B cell (primary cell): Measurements from ENCODE around the gene GPA33.

ENCODE experiments used
- CTCF ChIP-seq: fragments of 200-600 bp; IDR thresholded peaks from one replicate; pipeline ENCODE4 v1.8.0; 2022; ENCODE audit warnings: antibody characterized with exemption, mild to moderate bottlenecking
- EZH2 ChIP-seq: IDR thresholded peaks from 2 replicates; pipeline ENCODE4 v1.6.1; 2012; ENCODE audit warnings: borderline replicate concordance, low read depth, mild to moderate bottlenecking, moderate library complexity, low read length; ENCODE audit not compliant: insufficient read depth, poor library complexity, severe bottlenecking

GRCh38 chr1:167127236-167127635 is 37.1 kb upstream of the GPA33 start:
- TF ChIP-seq CTCF = no peak
- TF ChIP-seq EZH2 = no peak
